Activated T-helper 2 cell treated with anti-CD3 and anti-CD28 coated beads, Interferon-gamma antibody, Interleukin-2, Interleukin-4, amounts not matched to agents 10 μg/mL and 5 μg/mL and 100 μg/mL, durations not matched to agents 14 hours and 24 hours and 36 hours (primary cell): Measurements from ENCODE around the gene CDH4. TPM values are rescaled to one million over a fixed set of nuclear protein-coding genes. Genes with fewer than 3 reads are reported as not detected.

Source experiments
- DNase-seq: peaks from one replicate; pipeline ENCODE4 v3.0.0; 2021; ENCODE audit warnings: low spot score
- H3K27ac Mint-ChIP-seq: one replicate; pipeline ENCODE4 v1.8.0; 2021; ENCODE audit warnings: mixed read lengths
- H3K27me3 Mint-ChIP-seq: one replicate; pipeline ENCODE4 v1.8.0; 2021; ENCODE audit warnings: low read depth, mixed read lengths
- H3K36me3 Mint-ChIP-seq: one replicate; pipeline ENCODE4 v1.8.0; 2021; ENCODE audit warnings: low read depth, mixed read lengths
- H3K4me1 Mint-ChIP-seq: one replicate; pipeline ENCODE4 v1.8.0; 2021; ENCODE audit warnings: low read depth, mixed read lengths
- H3K4me3 Mint-ChIP-seq: one replicate; pipeline ENCODE4 v1.8.0; 2021; ENCODE audit warnings: low read depth, mild to moderate bottlenecking, moderate library complexity, mixed read lengths
- H3K9me3 Mint-ChIP-seq: one replicate; pipeline ENCODE4 v1.8.0; 2021; ENCODE audit warnings: mixed read lengths
- intact Hi-C: fragments of 100-400 bp; cut with micrococcal nuclease; formaldehyde crosslinking; loops from one replicate; pipeline ENCODE4 v1.15.1; 2023
- total RNA-seq: library from RNA; stranded (reverse); gene quantifications from 2 replicates; pipeline ENCODE4 v1.2.3, GENCODE V29; 2022

CDH4 gene
- total RNA-seq, 1 donor from 2014 or later = not detected

GRCh38 chr20:61274326-61274725 lies 22.3 kb downstream of the CDH4 start:
- H3K27me3 Mint-ChIP-seq = no peaks in the 10 kb centered on the region
- no peaks in the 10 kb centered on the region for H3K4me1 Mint-ChIP-seq
- no peaks in the 10 kb centered on the region for H3K36me3 Mint-ChIP-seq
- intact Hi-C loops = no loop called here
- H3K4me3 Mint-ChIP-seq = no peak overlapping the region
- no peak overlapping the region for H3K27ac Mint-ChIP-seq
- DNase-seq = no peak
- H3K9me3 Mint-ChIP-seq = peaks cover 15% of the 10 kb centered on the region

DNA sequence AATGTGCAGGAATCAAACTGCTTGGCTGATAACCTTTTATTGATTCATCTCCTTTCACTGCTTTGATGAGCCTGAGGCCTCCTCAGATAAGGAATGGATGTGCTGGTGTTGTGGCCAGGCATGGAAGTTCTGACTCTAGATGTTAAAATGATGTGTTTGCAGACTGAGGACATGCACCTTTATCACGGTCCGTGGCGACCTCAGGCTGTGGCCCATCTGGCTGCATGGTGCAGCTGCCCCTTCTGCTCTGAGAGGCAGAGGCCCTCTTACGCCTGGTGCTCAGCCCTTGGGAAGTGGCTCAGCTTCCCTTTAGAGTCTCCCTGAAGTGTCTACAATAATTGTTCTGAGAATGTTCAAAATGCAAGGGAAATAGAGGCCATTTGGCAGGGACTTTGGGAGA lies 26.2 kb downstream of the CDH4 start:
- intact Hi-C loops = no loop called here
- Mint-ChIP-seq H3K36me3 (no peaks in the 10 kb centered on the region), H3K27ac (no peak overlapping the region), H3K4me3 (no peak overlapping the region), H3K9me3 (peaks cover 27% of the 10 kb centered on the region), H3K4me1 (no peaks in the 10 kb centered on the region), H3K27me3 (no peaks in the 10 kb centered on the region)
- DNase-seq = no peak

DNA sequence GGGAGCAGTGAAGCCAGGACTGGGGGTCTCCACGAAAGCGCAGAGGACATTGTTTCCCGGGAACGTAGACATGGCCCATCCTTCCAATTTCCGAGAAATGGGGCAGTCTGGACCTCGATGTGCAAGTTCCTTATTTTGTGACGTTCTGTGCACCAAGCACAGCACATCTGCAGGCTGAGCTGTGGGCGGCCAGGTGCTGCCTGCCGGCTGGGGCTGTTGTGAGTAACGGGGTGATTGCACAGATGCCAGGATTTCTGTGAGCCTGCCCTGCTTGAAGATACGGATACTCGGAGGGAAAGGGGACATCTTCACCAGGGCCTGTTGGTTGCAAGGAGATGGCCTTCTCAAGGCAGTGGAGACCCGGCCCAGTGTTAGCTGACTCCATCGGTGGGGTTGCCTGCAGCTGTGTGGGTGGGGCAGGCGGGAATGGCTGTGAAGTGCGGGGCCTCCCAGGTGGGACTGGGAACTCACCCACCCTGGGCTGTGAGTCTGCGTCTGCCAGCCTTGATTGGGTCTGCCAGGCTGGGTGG lies 27.6 kb downstream of the CDH4 start:
- no peaks in the 10 kb centered on the region for H3K4me1 Mint-ChIP-seq
- no peaks in the 10 kb centered on the region for H3K27me3 Mint-ChIP-seq
- peaks cover 23% of the 10 kb centered on the region for H3K9me3 Mint-ChIP-seq
- H3K27ac Mint-ChIP-seq = no peak overlapping the region
- no peak overlapping the region for H3K4me3 Mint-ChIP-seq
- DNase-seq = no peak
- intact Hi-C loops = no loop called here
- no peaks in the 10 kb centered on the region for H3K36me3 Mint-ChIP-seq

- H3K27me3 Mint-ChIP-seq = no peaks in the 10 kb centered on the region
- DNase-seq = no peak
- intact Hi-C loops = no loop called here
- H3K9me3 Mint-ChIP-seq = peaks cover 21% of the 10 kb centered on the region
- no peaks in the 10 kb centered on the region for H3K36me3 Mint-ChIP-seq
- no peak overlapping the region for H3K4me3 Mint-ChIP-seq
- H3K4me1 Mint-ChIP-seq = no peaks in the 10 kb centered on the region
- no peak overlapping the region for H3K27ac Mint-ChIP-seq
These were observed 28.3 kb downstream of the CDH4 start for GRCh38 chr20:61280217-61280980.

DNA sequence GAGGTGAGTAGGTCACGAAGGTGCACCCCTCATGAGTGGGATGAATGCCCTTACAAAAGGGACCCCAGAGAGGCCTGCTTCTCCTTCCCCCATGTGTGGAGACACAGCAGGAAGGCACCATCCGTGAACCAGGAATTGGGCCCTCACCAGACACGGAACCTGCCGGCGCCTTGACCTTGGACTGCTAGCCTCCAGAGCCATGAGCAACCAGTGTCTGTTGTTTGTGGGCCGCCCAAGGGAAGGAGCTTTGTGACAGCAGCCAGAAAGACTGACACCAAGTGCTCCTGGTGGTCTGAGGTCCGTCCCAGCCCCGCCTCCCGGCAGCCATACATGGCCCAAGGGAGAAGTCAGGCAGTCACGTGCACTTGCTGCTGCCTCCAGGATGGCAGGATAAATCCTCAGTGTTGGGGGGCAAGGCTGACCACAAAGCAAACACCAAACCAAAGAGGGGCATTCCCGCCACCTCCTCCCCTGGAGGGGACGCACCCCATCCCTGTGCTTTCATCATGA lies 29.3 kb downstream of the CDH4 start:
- no peak overlapping the region for H3K27ac Mint-ChIP-seq
- no peak overlapping the region for H3K4me3 Mint-ChIP-seq
- no peaks in the 10 kb centered on the region for H3K4me1 Mint-ChIP-seq
- H3K36me3 Mint-ChIP-seq = no peaks in the 10 kb centered on the region
- intact Hi-C loops = no loop called here
- peaks cover 21% of the 10 kb centered on the region for H3K9me3 Mint-ChIP-seq
- H3K27me3 Mint-ChIP-seq = no peaks in the 10 kb centered on the region
- no peak for DNase-seq

- Mint-ChIP-seq H3K9me3 (peaks cover 21% of the 10 kb centered on the region), H3K4me1 (no peaks in the 10 kb centered on the region), H3K4me3 (no peak overlapping the region), H3K27ac (no peak overlapping the region), H3K36me3 (no peaks in the 10 kb centered on the region), H3K27me3 (no peaks in the 10 kb centered on the region)
- intact Hi-C loops = no loop called here
- DNase-seq = no peak
These were observed 32.7 kb downstream of the CDH4 start for GRCh38 chr20:61284752-61285151.

DNA sequence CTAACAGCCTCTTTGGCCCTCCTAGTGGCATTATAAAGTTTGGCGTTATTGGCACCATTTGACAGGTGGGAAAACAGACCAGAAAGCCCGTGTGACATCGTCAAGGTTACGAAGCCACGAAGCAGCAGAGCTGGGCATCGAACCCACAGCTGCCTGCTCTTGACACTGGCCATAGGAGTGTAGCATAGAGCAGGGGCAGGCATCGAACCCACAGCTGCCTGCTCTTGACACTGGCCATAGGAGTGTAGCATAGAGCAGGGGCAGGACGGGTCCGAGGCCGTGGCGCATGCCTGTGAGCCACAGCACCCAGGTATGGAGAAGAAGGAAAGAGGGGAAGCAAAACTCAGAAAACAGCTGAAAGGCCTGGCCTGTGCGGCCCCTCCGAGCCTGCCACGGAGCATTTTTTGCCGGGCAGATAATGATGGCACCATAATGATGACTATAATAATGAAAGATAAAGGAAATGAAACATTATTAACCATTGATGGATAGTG lies 33.1 kb downstream of the CDH4 start:
- peaks cover 21% of the 10 kb centered on the region for H3K9me3 Mint-ChIP-seq
- no peak overlapping the region for H3K27ac Mint-ChIP-seq
- H3K27me3 Mint-ChIP-seq = no peaks in the 10 kb centered on the region
- no peak overlapping the region for H3K4me3 Mint-ChIP-seq
- H3K4me1 Mint-ChIP-seq = no peaks in the 10 kb centered on the region
- intact Hi-C loops = no loop called here
- H3K36me3 Mint-ChIP-seq = no peaks in the 10 kb centered on the region
- DNase-seq = no peak

DNA sequence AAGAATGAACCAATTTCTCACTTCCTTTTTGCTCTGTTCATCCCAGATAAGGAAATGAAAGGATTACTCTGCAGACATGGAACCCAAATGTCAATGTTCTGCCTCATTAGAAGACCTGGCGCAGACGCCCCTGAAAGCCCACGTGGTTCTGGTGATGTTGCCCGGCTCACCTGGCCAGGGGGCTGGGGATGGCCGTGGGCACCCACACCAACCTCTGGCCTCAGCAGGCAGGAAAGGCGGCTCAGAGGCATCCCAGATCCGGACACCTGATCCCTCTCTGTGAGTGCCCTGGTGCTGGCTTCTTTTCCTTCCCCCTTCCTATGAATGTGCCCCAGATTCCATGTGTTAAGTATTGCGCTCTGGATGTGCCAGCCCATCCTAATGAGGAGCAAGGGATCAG lies 33.6 kb downstream of the CDH4 start:
- no peaks in the 10 kb centered on the region for H3K27me3 Mint-ChIP-seq
- no peaks in the 10 kb centered on the region for H3K36me3 Mint-ChIP-seq
- no peaks in the 10 kb centered on the region for H3K4me1 Mint-ChIP-seq
- H3K4me3 Mint-ChIP-seq = no peak overlapping the region
- no peak overlapping the region for H3K27ac Mint-ChIP-seq
- no peak for DNase-seq
- peaks cover 21% of the 10 kb centered on the region for H3K9me3 Mint-ChIP-seq
- intact Hi-C loops = no loop called here

DNA sequence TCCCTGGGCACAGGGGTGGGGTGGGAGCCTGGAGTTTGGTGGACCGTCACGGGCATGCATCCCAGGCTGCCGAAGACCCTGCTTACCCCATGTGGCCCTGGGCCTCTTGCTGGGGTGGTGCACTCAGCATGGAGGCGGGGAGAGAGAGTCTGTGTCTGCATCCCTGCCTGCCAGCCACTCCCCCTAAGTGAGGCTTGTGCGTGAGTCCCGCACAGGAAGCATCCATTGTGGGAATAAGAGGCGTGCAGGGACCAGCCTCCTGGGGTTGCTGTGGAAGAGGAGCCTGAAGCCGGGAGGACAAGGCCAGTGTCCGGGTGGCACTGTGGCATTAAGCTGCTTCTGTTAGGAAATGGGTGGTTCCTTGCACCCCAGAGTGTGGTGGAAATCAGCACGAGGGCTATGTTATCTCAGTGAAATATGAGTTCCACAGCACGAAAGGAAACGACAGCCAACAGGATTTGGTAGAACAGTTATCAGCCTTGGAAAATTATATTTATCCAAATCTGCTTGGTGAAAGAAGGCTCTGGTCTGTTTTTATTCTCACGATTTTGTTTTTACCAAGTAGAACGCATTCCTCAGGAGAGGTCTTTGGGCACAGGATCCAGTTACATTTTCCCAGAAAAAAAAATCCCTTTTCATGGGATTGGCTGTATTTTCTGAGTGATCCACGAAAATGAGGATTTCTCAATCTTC lies 35.7 kb downstream of the CDH4 start:
- Mint-ChIP-seq H3K4me1 (no peaks in the 10 kb centered on the region), H3K4me3 (no peak overlapping the region), H3K27me3 (no peaks in the 10 kb centered on the region), H3K27ac (no peak overlapping the region), H3K36me3 (no peaks in the 10 kb centered on the region), H3K9me3 (peaks cover 9% of the 10 kb centered on the region)
- no peak for DNase-seq
- intact Hi-C loops = no loop called here

- Mint-ChIP-seq H3K4me1 (no peaks in the 10 kb centered on the region), H3K36me3 (no peaks in the 10 kb centered on the region), H3K4me3 (no peak overlapping the region), H3K9me3 (peaks cover 9% of the 10 kb centered on the region), H3K27ac (no peak overlapping the region), H3K27me3 (no peaks in the 10 kb centered on the region)
- intact Hi-C loops = no loop called here
- no peak for DNase-seq
These were observed 36.3 kb downstream of the CDH4 start for GRCh38 chr20:61288331-61288784.

DNA sequence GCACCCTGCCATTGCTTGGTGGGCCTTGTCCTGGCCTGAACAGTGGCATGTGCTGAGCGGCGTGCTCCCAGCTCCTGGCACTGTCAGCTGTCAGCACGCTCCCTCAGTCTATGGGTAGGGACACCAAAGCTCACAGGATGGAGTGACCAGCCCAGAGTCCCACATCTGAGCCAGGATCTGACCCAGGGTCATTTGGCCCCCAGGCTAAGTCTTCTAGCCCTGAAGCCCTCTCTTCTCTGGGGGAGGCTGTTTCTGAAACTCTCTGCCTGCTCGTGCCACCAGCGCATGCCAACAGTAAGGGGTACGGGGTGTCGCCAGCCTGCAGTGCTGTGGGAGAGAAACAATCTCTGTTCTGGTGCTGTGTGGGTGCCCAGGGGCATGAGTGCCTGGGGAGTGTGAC lies 37.1 kb downstream of the CDH4 start:
- H3K36me3 Mint-ChIP-seq = no peaks in the 10 kb centered on the region
- no peak overlapping the region for H3K4me3 Mint-ChIP-seq
- intact Hi-C loops = no loop called here
- no peak for DNase-seq
- no peaks in the 10 kb centered on the region for H3K4me1 Mint-ChIP-seq
- H3K27me3 Mint-ChIP-seq = no peaks in the 10 kb centered on the region
- H3K9me3 Mint-ChIP-seq = peaks cover 9% of the 10 kb centered on the region
- H3K27ac Mint-ChIP-seq = no peak overlapping the region

- Mint-ChIP-seq H3K36me3 (no peaks in the 10 kb centered on the region), H3K27me3 (no peaks in the 10 kb centered on the region), H3K27ac (no peak overlapping the region), H3K4me3 (no peak overlapping the region), H3K4me1 (no peaks in the 10 kb centered on the region), H3K9me3 (no peaks in the 10 kb centered on the region)
- no peak for DNase-seq
- intact Hi-C loops = no loop called here
These were observed 38.7 kb downstream of the CDH4 start for GRCh38 chr20:61290721-61291120.
